Keratinocyte (primary cell): Measurements from ENCODE around the gene RTL1. TPM values are rescaled to one million over a fixed set of nuclear protein-coding genes. Genes with fewer than 3 reads are reported as not detected.

Source experiments
- DNase-seq: peaks from one replicate; pipeline ENCODE4 v3.0.0-alpha.2; 2011; ENCODE audit warnings: low read depth, missing footprints, low spot score
- FAIRE-seq: peaks from 2 replicates; lab custom pipeline; 2011; peaks lifted over from hg19 to GRCh38; lab: Jason Lieb, UNC
- H2AFZ ChIP-seq: 2 replicates; pipeline ENCODE4 v1.6.0; 2012; ENCODE audit warnings: low read length, control low read depth, inconsistent platforms; ENCODE audit not compliant: control insufficient read depth
- H3K27ac ChIP-seq: 2 replicates; pipeline ENCODE4 v1.5.1; 2011; ENCODE audit warnings: low read length; ENCODE audit not compliant: control insufficient read depth, insufficient read depth
- H3K27me3 ChIP-seq: 3 replicates; pipeline ENCODE4 v1.6.0; 2011; ENCODE audit warnings: low read length; ENCODE audit not compliant: control insufficient read depth, insufficient read depth; ENCODE audit errors: extremely low read depth
- H3K36me3 ChIP-seq, 2 experiments: 2 replicates in 1 of 2; 3 replicates in 1 of 2; pipeline ENCODE4 v1.5.1; 2011; ENCODE audit warnings: low read length in 2 of 2, mild to moderate bottlenecking in 1 of 2; ENCODE audit not compliant: control insufficient read depth in 2 of 2, insufficient read depth in 2 of 2; ENCODE audit errors: extremely low read depth in 1 of 2
- H3K4me1 ChIP-seq: 3 replicates; pipeline ENCODE4 v1.5.1; 2011; ENCODE audit warnings: low read length; ENCODE audit not compliant: control insufficient read depth, insufficient read depth; ENCODE audit errors: extremely low read depth
- H3K4me2 ChIP-seq: 3 replicates; pipeline ENCODE4 v1.6.0; 2011; ENCODE audit warnings: low read depth, low read length; ENCODE audit not compliant: control insufficient read depth, insufficient read depth; ENCODE audit errors: extremely low read depth
- H3K4me3 ChIP-seq, 3 experiments: fragments of 200-600 bp in 1 of 3; sonication (generic) in 1 of 3; 2 replicates in 2 of 3; 3 replicates in 1 of 3; pipeline ENCODE4 v1.5.1; 2011 to 2016; ENCODE audit warnings: low read length in 3 of 3, mild to moderate bottlenecking in 3 of 3, control low read depth in 2 of 3, inconsistent platforms in 1 of 3, low read depth in 1 of 3, mixed read lengths in 1 of 3, mixed run types in 1 of 3, moderate library complexity in 1 of 3; ENCODE audit not compliant: control insufficient read depth in 2 of 3, insufficient read depth in 2 of 3; ENCODE audit errors: extremely low read depth in 1 of 3
- H3K79me2 ChIP-seq: 2 replicates; pipeline ENCODE4 v1.6.0; 2012; ENCODE audit warnings: low read length; ENCODE audit not compliant: control insufficient read depth, insufficient read depth
- H3K9ac ChIP-seq: 3 replicates; pipeline ENCODE4 v1.6.0; 2011; ENCODE audit warnings: low read length; ENCODE audit not compliant: control insufficient read depth, insufficient read depth; ENCODE audit errors: extremely low read depth
- H3K9me1 ChIP-seq: 3 replicates; pipeline ENCODE4 v1.6.0; 2011; ENCODE audit warnings: low read length; ENCODE audit not compliant: control insufficient read depth, insufficient read depth; ENCODE audit errors: extremely low read depth
- H3K9me3 ChIP-seq: 2 replicates; pipeline ENCODE4 v1.5.1; 2012; ENCODE audit warnings: low read depth, low read length; ENCODE audit not compliant: control insufficient read depth
- H4K20me1 ChIP-seq: 3 replicates; pipeline ENCODE4 v1.6.0; 2011; ENCODE audit warnings: low read length; ENCODE audit not compliant: control insufficient read depth, insufficient read depth; ENCODE audit errors: extremely low read depth
- EZH2 ChIP-seq: IDR thresholded peaks from one replicate; pipeline ENCODE4 v1.6.1; 2012; ENCODE audit warnings: inconsistent platforms, mild to moderate bottlenecking, low read length, moderate library complexity
- dilution Hi-C: fragments of 300-500 bp; cut with MboI; formaldehyde crosslinking; loops from one replicate; pipeline ENCODE4 v1.7.0; 2020; ENCODE audit warnings: low sequenced_read_pairs; ENCODE audit not compliant: extremely low pct_ligation_motif_present
- polyA plus RNA-seq, 5 experiments: library from polyadenylated mRNA; depleted of rRNA in 3 of 5; stranded (reverse) in 3 of 5; stranded (forward) in 1 of 5; unstranded in 1 of 5; fragments of >200 nt; gene quantifications; 1 replicate in 1 of 5; 2 replicates in 3 of 5; 3 replicates in 1 of 5; pipeline versions ENCODE4 v1.2.1 to v1.2.3, GENCODE V29; 2011 to 2012; ENCODE audit warnings: missing spikeins in 2 of 5, low read depth in 1 of 5, low replicate concordance in 1 of 5
- TF ChIP-seq, protein P1 (sequence below), 3 experiments: IDR thresholded peaks in 1 of 3; conservative IDR thresholded peaks in 1 of 3; optimal IDR thresholded peaks in 1 of 3; 2 replicates in 2 of 3; 3 replicates in 1 of 3; pipeline versions ENCODE3 to v1.5.1; 2011; ENCODE audit warnings: low read length in 3 of 3, mild to moderate bottlenecking in 3 of 3, moderate library complexity in 2 of 3, control low read depth in 1 of 3, inconsistent platforms in 1 of 3; ENCODE audit not compliant: insufficient read depth in 2 of 3; ENCODE audit errors: extremely low read depth in 1 of 3

The RTL1 gene
- polyA plus RNA-seq, 1 donor (not counting 4 experiments of a cell fraction or from before 2014, with no cell fraction given): not detected

DNA sequence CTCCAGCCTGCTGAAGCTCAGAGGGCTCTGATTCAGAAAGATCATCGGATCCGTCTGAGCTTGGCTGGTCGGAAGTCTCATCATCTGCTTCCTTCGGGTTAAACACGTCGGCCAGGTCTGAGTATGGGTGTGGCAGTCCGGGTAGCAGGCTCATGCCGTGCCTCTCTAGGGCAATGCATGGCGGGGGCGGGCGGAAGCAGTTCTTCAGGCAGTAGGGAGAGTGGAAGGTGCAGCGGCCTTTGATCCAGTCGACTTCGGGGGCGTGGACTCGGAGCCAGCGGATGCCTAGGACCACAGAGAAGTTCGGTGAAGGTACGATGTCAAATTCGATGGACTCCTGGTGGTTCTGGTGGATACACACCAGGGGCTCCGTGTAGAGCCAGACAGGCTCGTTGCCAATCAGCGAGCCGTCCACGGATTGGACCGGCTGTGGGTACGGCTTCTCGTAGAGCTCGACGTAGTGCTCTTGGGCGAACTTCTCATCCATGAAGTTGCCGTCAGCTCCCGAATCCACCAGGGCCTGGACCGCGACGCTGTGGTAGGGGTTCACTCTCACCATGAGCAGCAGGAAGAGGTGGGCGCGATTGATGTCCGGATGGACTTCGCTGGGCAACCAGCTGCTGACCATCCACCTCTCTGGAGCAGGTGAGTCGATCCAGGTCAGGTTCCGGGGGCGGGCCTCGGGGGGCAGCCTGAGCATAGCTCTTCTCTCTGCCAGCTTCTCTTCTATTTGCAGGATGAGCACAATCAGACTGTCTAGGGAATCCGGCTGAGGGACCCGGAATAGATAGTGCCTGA lies 20.3 kb downstream of the RTL1 start:
- no peak overlapping the region for H3K4me3 ChIP-seq
- no peak overlapping the region for H3K4me2 ChIP-seq
- no peaks in the 10 kb centered on the region for H3K27me3 ChIP-seq
- H2AFZ ChIP-seq: no peak overlapping the region
- dilution Hi-C loops: no loop called here
- H4K20me1 ChIP-seq: no peaks in the 10 kb centered on the region
- no peaks in the 10 kb centered on the region for H3K36me3 ChIP-seq
- FAIRE-seq (no peak), DNase-seq (no peak)
- H3K9me1 ChIP-seq: no peaks in the 10 kb centered on the region
- H3K9me3 ChIP-seq: peaks cover 12% of the 10 kb centered on the region
- TF ChIP-seq EZH2: no peak
- TF ChIP-seq, protein P1, sequence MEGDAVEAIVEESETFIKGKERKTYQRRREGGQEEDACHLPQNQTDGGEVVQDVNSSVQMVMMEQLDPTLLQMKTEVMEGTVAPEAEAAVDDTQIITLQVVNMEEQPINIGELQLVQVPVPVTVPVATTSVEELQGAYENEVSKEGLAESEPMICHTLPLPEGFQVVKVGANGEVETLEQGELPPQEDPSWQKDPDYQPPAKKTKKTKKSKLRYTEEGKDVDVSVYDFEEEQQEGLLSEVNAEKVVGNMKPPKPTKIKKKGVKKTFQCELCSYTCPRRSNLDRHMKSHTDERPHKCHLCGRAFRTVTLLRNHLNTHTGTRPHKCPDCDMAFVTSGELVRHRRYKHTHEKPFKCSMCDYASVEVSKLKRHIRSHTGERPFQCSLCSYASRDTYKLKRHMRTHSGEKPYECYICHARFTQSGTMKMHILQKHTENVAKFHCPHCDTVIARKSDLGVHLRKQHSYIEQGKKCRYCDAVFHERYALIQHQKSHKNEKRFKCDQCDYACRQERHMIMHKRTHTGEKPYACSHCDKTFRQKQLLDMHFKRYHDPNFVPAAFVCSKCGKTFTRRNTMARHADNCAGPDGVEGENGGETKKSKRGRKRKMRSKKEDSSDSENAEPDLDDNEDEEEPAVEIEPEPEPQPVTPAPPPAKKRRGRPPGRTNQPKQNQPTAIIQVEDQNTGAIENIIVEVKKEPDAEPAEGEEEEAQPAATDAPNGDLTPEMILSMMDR (optimal IDR thresholded peaks at IDR 0.05 in 1 of 3, IDR thresholded peaks at IDR 0.05 in 1 of 3, conservative IDR thresholded peaks at IDR 0.05 in 1 of 3; ENCODE audit: extremely low read depth in 1 of 3, insufficient read depth in 2 of 3, low read length in 3 of 3): no peak
- H3K79me2 ChIP-seq: no peaks in the 10 kb centered on the region
- no peak overlapping the region for H3K9ac ChIP-seq
- H3K4me1 ChIP-seq: no peaks in the 10 kb centered on the region
- no peak overlapping the region for H3K27ac ChIP-seq

DNA sequence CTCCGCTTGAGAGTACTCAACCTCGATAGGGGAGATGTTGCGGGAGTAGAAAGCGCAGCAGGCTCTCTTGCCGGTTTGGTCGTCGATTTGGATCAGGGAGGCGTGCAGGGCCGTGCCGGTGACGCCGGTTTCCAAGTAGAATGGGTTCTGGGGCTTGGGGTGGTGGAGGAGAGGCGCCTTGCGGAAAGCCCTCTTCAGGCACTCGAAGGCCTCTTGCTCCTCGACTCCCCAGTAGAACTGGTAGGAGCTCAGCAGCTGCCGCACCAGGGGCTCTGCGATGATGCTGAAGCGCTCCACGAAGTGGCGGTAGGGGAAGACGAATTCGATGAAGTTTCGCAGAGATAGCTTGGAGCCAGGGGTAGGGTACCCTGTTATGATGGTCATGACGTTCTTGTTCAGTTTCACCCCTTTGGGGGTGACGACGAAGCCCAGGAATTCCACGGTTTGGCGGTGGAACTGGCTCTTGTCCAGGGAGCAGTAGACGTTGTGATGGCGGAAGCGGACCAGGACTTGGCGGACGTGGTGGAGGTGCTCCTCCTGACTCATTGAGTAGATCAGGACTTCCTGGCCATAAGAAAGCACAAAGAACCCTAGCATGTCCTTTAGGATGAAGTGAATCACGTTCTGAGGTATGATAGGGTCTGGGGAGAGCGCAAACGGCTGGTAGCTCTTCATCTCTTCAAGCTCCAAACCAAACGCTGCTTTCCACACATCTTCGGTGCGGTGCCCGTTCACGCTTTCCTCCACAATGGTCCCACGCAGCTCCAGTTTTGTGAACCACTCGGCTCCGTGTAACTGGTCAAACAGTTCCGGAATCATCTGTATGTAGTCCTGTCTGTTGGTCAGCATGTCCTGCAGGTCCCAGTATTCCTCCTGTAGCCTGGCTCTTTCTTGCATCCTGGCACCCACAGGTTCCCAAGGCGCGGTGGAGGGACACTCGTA lies 21.2 kb downstream of the RTL1 start:
- Histone ChIP-seq H3K9me1 (no peaks in the 10 kb centered on the region), H3K9ac (no peak overlapping the region), H3K4me2 (no peak overlapping the region), H3K9me3 (peaks cover 12% of the 10 kb centered on the region), H3K27me3 (no peaks in the 10 kb centered on the region), H3K4me1 (no peaks in the 10 kb centered on the region), H3K79me2 (no peaks in the 10 kb centered on the region), H2AFZ (no peak overlapping the region), H4K20me1 (no peaks in the 10 kb centered on the region), H3K27ac (no peak overlapping the region), H3K4me3 (no peak overlapping the region), H3K36me3 (no peaks in the 10 kb centered on the region)
- FAIRE-seq: no peak
- DNase-seq: no peak
- dilution Hi-C loops: no loop called here
- no peak for TF ChIP-seq EZH2
- TF ChIP-seq, protein P1 (optimal IDR thresholded peaks at IDR 0.05 in 1 of 3, IDR thresholded peaks at IDR 0.05 in 1 of 3, conservative IDR thresholded peaks at IDR 0.05 in 1 of 3; ENCODE audit: extremely low read depth in 1 of 3, insufficient read depth in 2 of 3, low read length in 3 of 3): no peak
